GM21737 (cell line): ENCODE data around the gene POLD1.

Source experiments
- ATAC-seq: cut with Tn5 transposase; IDR thresholded peaks from one replicate; pipeline ENCODE4 v1.9.1; 2021; ENCODE audit warnings: mild to moderate bottlenecking, moderate library complexity; ENCODE audit not compliant: unreplicated experiment

Gene POLD1

GRCh38 chr19:50417111-50418081, 33.2 kb downstream of the POLD1 start:
- no peak for ATAC-seq

- no peak for ATAC-seq
Observed at GRCh38 chr19:50418176-50419021, 34.3 kb downstream of the POLD1 start, which contains the start of gene SPIB. TSS of gene SPIB (plus strand) at chr19:50418938. CDS start at chr19:50418963, 25 bp downstream.

GRCh38 chr19:50419022-50419579, 35.0 kb downstream of the POLD1 start:
- ATAC-seq, result no peak

- no peak for ATAC-seq
Observed at GRCh38 chr19:50419580-50420035, 35.5 kb downstream of the POLD1 start.

- no peak for ATAC-seq
Observed at GRCh38 chr19:50420127-50420526, 36.0 kb downstream of the POLD1 start.

- no peak for ATAC-seq
Observed at GRCh38 chr19:50420808-50421207, 36.7 kb downstream of the POLD1 start.

- no peak for ATAC-seq
Observed at GRCh38 chr19:50422397-50423278, 38.5 kb downstream of the POLD1 start.

GRCh38 chr19:50423279-50424113, 39.3 kb downstream of the POLD1 start:
- ATAC-seq, result no peak

GRCh38 chr19:50425581-50425980, 41.4 kb downstream of the POLD1 start:
- no peak for ATAC-seq

- no peak for ATAC-seq
Observed at GRCh38 chr19:50427318-50427925, 43.3 kb downstream of the POLD1 start.

GRCh38 chr19:50427997-50428425, 43.9 kb downstream of the POLD1 start:
- ATAC-seq, result no peak

GRCh38 chr19:50428772-50429463, 44.8 kb downstream of the POLD1 start:
- no peak for ATAC-seq

- no peak for ATAC-seq
Observed at GRCh38 chr19:50430888-50431342, 46.8 kb downstream of the POLD1 start.

GRCh38 chr19:50431343-50432220, 47.4 kb downstream of the POLD1 start:
- ATAC-seq, result peak; percentile 70

GRCh38 chr19:50432221-50433028, 48.3 kb downstream of the POLD1 start, which contains the start of gene MYBPC2:
TSS of gene MYBPC2 (plus strand) at chr19:50432892. CDS start at chr19:50432954, 62 bp downstream.
- no peak for ATAC-seq
